ENCODE results near the gene FOCAD.

DNA sequence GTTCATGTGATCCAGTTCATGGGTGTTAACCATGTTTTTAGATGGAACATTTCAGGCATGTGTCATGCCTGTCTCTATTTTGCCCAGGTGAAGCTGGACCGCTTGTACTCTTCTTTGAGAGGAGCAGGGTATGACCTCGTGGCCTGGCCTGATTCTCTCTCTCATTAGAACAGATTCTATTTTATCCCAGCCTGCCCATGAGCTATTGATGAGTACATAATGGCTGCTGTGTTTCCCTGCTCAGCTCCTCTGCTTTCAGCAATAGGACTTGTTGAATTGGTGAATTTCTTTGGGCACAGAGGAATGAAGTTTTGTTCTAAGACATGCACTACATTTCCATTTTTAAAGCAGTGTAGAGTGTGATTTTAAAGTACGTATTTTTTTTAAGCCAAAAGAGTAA lies 261.2 kb downstream of the FOCAD start:
- TF ChIP-seq ZNF221 (tag by site-specific recombination; IDR thresholded peaks at IDR 0.05; ENCODE audit: borderline replicate concordance) (no peak), BCL11B (tag by site-specific recombination; IDR thresholded peaks at IDR 0.05; ENCODE audit: low read depth) (no peak), OSR2 (tag by site-specific recombination; IDR thresholded peaks at IDR 0.05) (no peak), KLF10 (tag by site-specific recombination; IDR thresholded peaks at IDR 0.05) (no peak)
- TF ChIP-seq, protein P1, sequence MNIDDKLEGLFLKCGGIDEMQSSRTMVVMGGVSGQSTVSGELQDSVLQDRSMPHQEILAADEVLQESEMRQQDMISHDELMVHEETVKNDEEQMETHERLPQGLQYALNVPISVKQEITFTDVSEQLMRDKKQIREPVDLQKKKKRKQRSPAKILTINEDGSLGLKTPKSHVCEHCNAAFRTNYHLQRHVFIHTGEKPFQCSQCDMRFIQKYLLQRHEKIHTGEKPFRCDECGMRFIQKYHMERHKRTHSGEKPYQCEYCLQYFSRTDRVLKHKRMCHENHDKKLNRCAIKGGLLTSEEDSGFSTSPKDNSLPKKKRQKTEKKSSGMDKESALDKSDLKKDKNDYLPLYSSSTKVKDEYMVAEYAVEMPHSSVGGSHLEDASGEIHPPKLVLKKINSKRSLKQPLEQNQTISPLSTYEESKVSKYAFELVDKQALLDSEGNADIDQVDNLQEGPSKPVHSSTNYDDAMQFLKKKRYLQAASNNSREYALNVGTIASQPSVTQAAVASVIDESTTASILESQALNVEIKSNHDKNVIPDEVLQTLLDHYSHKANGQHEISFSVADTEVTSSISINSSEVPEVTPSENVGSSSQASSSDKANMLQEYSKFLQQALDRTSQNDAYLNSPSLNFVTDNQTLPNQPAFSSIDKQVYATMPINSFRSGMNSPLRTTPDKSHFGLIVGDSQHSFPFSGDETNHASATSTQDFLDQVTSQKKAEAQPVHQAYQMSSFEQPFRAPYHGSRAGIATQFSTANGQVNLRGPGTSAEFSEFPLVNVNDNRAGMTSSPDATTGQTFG (tag by site-specific recombination; IDR thresholded peaks at IDR 0.05; ENCODE audit: borderline replicate concordance): no peak
- TF ChIP-seq, protein P2, sequence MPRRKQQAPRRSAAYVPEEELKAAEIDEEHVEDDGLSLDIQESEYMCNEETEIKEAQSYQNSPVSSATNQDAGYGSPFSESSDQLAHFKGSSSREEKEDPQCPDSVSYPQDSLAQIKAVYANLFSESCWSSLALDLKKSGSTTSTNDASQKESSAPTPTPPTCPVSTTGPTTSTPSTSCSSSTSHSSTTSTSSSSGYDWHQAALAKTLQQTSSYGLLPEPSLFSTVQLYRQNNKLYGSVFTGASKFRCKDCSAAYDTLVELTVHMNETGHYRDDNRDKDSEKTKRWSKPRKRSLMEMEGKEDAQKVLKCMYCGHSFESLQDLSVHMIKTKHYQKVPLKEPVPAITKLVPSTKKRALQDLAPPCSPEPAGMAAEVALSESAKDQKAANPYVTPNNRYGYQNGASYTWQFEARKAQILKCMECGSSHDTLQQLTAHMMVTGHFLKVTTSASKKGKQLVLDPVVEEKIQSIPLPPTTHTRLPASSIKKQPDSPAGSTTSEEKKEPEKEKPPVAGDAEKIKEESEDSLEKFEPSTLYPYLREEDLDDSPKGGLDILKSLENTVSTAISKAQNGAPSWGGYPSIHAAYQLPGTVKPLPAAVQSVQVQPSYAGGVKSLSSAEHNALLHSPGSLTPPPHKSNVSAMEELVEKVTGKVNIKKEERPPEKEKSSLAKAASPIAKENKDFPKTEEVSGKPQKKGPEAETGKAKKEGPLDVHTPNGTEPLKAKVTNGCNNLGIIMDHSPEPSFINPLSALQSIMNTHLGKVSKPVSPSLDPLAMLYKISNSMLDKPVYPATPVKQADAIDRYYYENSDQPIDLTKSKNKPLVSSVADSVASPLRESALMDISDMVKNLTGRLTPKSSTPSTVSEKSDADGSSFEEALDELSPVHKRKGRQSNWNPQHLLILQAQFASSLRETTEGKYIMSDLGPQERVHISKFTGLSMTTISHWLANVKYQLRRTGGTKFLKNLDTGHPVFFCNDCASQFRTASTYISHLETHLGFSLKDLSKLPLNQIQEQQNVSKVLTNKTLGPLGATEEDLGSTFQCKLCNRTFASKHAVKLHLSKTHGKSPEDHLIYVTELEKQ (tag by site-specific recombination; IDR thresholded peaks at IDR 0.05; ENCODE audit: borderline replicate concordance): no peak
- TF ChIP-seq, protein P3, sequence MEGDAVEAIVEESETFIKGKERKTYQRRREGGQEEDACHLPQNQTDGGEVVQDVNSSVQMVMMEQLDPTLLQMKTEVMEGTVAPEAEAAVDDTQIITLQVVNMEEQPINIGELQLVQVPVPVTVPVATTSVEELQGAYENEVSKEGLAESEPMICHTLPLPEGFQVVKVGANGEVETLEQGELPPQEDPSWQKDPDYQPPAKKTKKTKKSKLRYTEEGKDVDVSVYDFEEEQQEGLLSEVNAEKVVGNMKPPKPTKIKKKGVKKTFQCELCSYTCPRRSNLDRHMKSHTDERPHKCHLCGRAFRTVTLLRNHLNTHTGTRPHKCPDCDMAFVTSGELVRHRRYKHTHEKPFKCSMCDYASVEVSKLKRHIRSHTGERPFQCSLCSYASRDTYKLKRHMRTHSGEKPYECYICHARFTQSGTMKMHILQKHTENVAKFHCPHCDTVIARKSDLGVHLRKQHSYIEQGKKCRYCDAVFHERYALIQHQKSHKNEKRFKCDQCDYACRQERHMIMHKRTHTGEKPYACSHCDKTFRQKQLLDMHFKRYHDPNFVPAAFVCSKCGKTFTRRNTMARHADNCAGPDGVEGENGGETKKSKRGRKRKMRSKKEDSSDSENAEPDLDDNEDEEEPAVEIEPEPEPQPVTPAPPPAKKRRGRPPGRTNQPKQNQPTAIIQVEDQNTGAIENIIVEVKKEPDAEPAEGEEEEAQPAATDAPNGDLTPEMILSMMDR (tag by site-specific recombination; IDR thresholded peaks at IDR 0.05): no peak
- TF ChIP-seq, protein P4, sequence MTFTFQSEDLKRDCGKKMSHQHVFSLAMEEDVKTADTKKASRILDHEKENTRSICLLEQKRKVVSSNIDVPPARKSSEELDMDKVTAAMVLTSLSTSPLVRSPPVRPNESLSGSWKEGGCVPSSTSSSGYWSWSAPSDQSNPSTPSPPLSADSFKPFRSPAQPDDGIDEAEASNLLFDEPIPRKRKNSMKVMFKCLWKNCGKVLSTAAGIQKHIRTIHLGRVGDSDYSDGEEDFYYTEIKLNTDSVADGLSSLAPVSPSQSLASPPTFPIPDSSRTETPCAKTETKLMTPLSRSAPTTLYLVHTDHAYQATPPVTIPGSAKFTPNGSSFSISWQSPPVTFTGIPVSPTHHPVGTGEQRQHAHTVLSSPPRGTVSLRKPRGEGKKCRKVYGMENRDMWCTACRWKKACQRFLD (tag by site-specific recombination; IDR thresholded peaks at IDR 0.05): no peak

Data from HEK293 (cell line).